H1 (cell line): ENCODE data around the gene C9. TPM values are rescaled to one million over a fixed set of nuclear protein-coding genes. Genes with fewer than 3 reads are reported as not detected.

Experiments
- CTCF ChIA-PET: fragments of 300-600 bp; sonication (Branson Sonifier 250); formaldehyde crosslinking; loops from one replicate; lab custom pipeline; 2021; ENCODE audit not compliant: partially characterized antibody; lab: Charles Lee
- POLR2A ChIA-PET: fragments of 300-600 bp; sonication (Branson Sonifier 250); formaldehyde crosslinking; loops from one replicate; lab custom pipeline; 2021; ENCODE audit warnings: inconsistent platforms; ENCODE audit not compliant: partially characterized antibody; lab: Charles Lee
- DNase-seq, 2 experiments: peaks; one replicate each; pipeline versions ENCODE4 v3.0.0 to v3.0.0-alpha.2; 2010 to 2022; ENCODE audit warnings: low spot score in 2 of 2, low read depth in 1 of 2, mixed read lengths in 1 of 2
- FAIRE-seq: peaks from 2 replicates; lab custom pipeline; 2011; peaks lifted over from hg19 to GRCh38; lab: Jason Lieb, UNC
- H2AFZ ChIP-seq: 2 replicates; pipeline ENCODE4 v1.8.1; 2012; ENCODE audit warnings: low read length, inconsistent platforms
- H2AK5ac ChIP-seq: 2 replicates; pipeline ENCODE4 v1.6.1; 2013; ENCODE audit warnings: low read depth, low read length
- H2BK120ac ChIP-seq: replicated peaks from 2 replicates; pipeline ENCODE3; 2013; ENCODE audit warnings: low read depth, low read length, inconsistent platforms
- H2BK12ac ChIP-seq: 2 replicates; pipeline ENCODE4 v1.6.1; 2013; ENCODE audit warnings: low read depth, low read length
- H2BK15ac ChIP-seq: 2 replicates; pipeline ENCODE4 v1.6.1; 2013; ENCODE audit warnings: low read length
- H2BK20ac ChIP-seq: 2 replicates; pipeline ENCODE4 v1.6.1; 2013; ENCODE audit warnings: low read length
- H2BK5ac ChIP-seq: 2 replicates; pipeline ENCODE4 v1.6.1; 2013; ENCODE audit warnings: low read depth, low read length
- H3K14ac ChIP-seq: 2 replicates; pipeline ENCODE4 v1.6.1; 2013; ENCODE audit warnings: inconsistent platforms; ENCODE audit not compliant: insufficient read length
- H3K18ac ChIP-seq: 2 replicates; pipeline ENCODE4 v1.6.1; 2013; ENCODE audit warnings: low read length; ENCODE audit errors: extremely low read depth
- H3K23ac ChIP-seq: 2 replicates; pipeline ENCODE4 v1.6.1; 2013; ENCODE audit warnings: inconsistent platforms; ENCODE audit not compliant: insufficient read length
- H3K23me2 ChIP-seq: 2 replicates; pipeline ENCODE4 v1.6.1; 2013; ENCODE audit warnings: low read depth, low read length
- H3K27ac ChIP-seq: 2 replicates; pipeline ENCODE4 v1.6.1; 2011; ENCODE audit warnings: low read depth, low read length, inconsistent platforms
- H3K27me3 ChIP-seq, 4 experiments: replicated peaks in 1 of 4; 1 replicate in 1 of 4; 2 replicates in 3 of 4; pipeline versions ENCODE4 v1.6.1 to v1.8.1; 2011 to 2013; ENCODE audit warnings: low read length in 3 of 4, mild to moderate bottlenecking in 3 of 4, inconsistent platforms in 2 of 4, mixed read lengths in 2 of 4, moderate library complexity in 1 of 4; ENCODE audit not compliant: control insufficient read depth in 3 of 4, insufficient read depth in 3 of 4; ENCODE audit errors: extremely low read depth in 1 of 4
- H3K36me3 ChIP-seq, 4 experiments: 2 replicates each; pipeline versions ENCODE4 v1.6.1 to v1.8.1; 2011 to 2013; ENCODE audit warnings: mild to moderate bottlenecking in 4 of 4, low read length in 3 of 4, moderate library complexity in 2 of 4, control low read depth in 1 of 4, inconsistent platforms in 1 of 4; ENCODE audit not compliant: insufficient read depth in 4 of 4, control insufficient read depth in 2 of 4
- H3K4ac ChIP-seq: replicated peaks from 2 replicates; pipeline ENCODE3; 2013; ENCODE audit warnings: low read length, low read depth, mixed read lengths, inconsistent platforms; ENCODE audit not compliant: insufficient read length
- H3K4me1 ChIP-seq, 4 experiments: replicated peaks in 1 of 4; 1 replicate in 1 of 4; 2 replicates in 3 of 4; pipeline versions ENCODE4 v1.6.1 to v1.8.1; 2011 to 2013; ENCODE audit warnings: low read length in 3 of 4, inconsistent platforms in 2 of 4, mixed read lengths in 1 of 4; ENCODE audit not compliant: insufficient read depth in 4 of 4, control insufficient read depth in 3 of 4
- H3K4me2 ChIP-seq, 2 experiments: 2 replicates each; pipeline versions ENCODE4 v1.6.1 to v1.8.1; 2011 to 2013; ENCODE audit warnings: low read depth in 2 of 2, low read length in 2 of 2, control low read depth in 1 of 2, inconsistent platforms in 1 of 2, mild to moderate bottlenecking in 1 of 2; ENCODE audit not compliant: insufficient read depth in 1 of 2
- H3K4me3 ChIP-seq, 4 experiments: fragments of 200-600, 300-600 bp in 1 of 4; sonication (generic), shearing (Covaris generic), sonication (Bioruptor Twin) in 1 of 4; 2 replicates each; pipeline versions ENCODE4 v1.5.1 to v1.8.1; 2011 to 2016; ENCODE audit warnings: low read length in 4 of 4, low read depth in 3 of 4, control low read depth in 2 of 4, inconsistent platforms in 2 of 4, mild to moderate bottlenecking in 2 of 4, mixed read lengths in 1 of 4, moderate library complexity in 1 of 4; ENCODE audit not compliant: insufficient read depth in 2 of 4; ENCODE audit errors: extremely low read depth in 1 of 4
- H3K56ac ChIP-seq: replicated peaks from 2 replicates; pipeline ENCODE3; 2013; ENCODE audit warnings: low read depth, mild to moderate bottlenecking, mixed read lengths, low read length, inconsistent platforms; ENCODE audit not compliant: insufficient read length
- H3K79me1 ChIP-seq: 2 replicates; pipeline ENCODE4 v1.6.1; 2013; ENCODE audit warnings: low read depth, low read length, control low read depth
- H3K79me2 ChIP-seq, 2 experiments: 2 replicates each; pipeline versions ENCODE4 v1.6.1 to v1.8.1; 2012 to 2013; ENCODE audit warnings: low read length in 2 of 2, mild to moderate bottlenecking in 2 of 2, inconsistent platforms in 1 of 2; ENCODE audit not compliant: insufficient read depth in 2 of 2, control insufficient read depth in 1 of 2
- H3K9ac ChIP-seq, 4 experiments: replicated peaks in 1 of 4; 1 replicate in 1 of 4; 2 replicates in 3 of 4; pipeline versions ENCODE4 v1.6.1 to v1.8.1; 2011 to 2013; ENCODE audit warnings: low read depth in 3 of 4, low read length in 3 of 4, control low read depth in 2 of 4, mild to moderate bottlenecking in 2 of 4, moderate library complexity in 2 of 4, inconsistent platforms in 1 of 4; ENCODE audit errors: extremely low read depth in 1 of 4
- H3K9me3 ChIP-seq, 2 experiments: 2 replicates each; pipeline versions ENCODE4 v1.6.1 to v1.8.1; 2012 to 2013; ENCODE audit warnings: mild to moderate bottlenecking in 2 of 2, moderate library complexity in 2 of 2, control low read depth in 1 of 2, inconsistent platforms in 1 of 2, low read depth in 1 of 2, low read length in 1 of 2, mixed read lengths in 1 of 2; ENCODE audit not compliant: insufficient read depth in 2 of 2
- H4K20me1 ChIP-seq, 2 experiments: replicated peaks in 1 of 2; 2 replicates each; pipeline versions ENCODE3 to v1.8.1; 2011 to 2013; ENCODE audit warnings: inconsistent platforms in 2 of 2, low read length in 2 of 2, mild to moderate bottlenecking in 1 of 2; ENCODE audit not compliant: insufficient read depth in 2 of 2, control insufficient read depth in 1 of 2
- H4K5ac ChIP-seq: 2 replicates; pipeline ENCODE4 v1.6.1; 2013; ENCODE audit warnings: low read length, low read depth, mixed read lengths, inconsistent platforms; ENCODE audit not compliant: insufficient read length
- H4K8ac ChIP-seq: 2 replicates; pipeline ENCODE4 v1.8.0; 2013; ENCODE audit warnings: mild to moderate bottlenecking, moderate library complexity, low read length, inconsistent platforms; ENCODE audit not compliant: insufficient read depth; ENCODE audit errors: extremely low read depth
- H4K91ac ChIP-seq: replicated peaks from 2 replicates; pipeline ENCODE3; 2013; ENCODE audit warnings: low read length, mixed read lengths, inconsistent platforms; ENCODE audit not compliant: insufficient read length
- WGBS, 2 experiments: shearing (Covaris generic) in 1 of 2; methylation state at CpG; one replicate each; pipeline versions ENCODE4 v1.1.6 to v1.1.7; 2013 to 2015; ENCODE audit warnings: low lambda C conversion rate in 2 of 2, mixed read lengths in 2 of 2, inconsistent platforms in 1 of 2, low coverage in 1 of 2, missing lambda C conversion rate in 1 of 2; ENCODE audit not compliant: insufficient replicate concordance in 2 of 2, insufficient coverage in 1 of 2, insufficient read length in 1 of 2; ENCODE audit errors: extremely low coverage in 1 of 2, missing lambda C conversion rate in 1 of 2; 5-methylcytosine and 5-hydroxymethylcytosine counted together
- polyA plus RNA-seq, 7 experiments: library from polyadenylated mRNA; depleted of rRNA in 3 of 7; stranded (reverse) in 5 of 7; unstranded in 2 of 7; fragments of >200 nt in 5 of 7; fragments of 200-250 nt in 2 of 7; gene quantifications; 1 replicate in 5 of 7; 2 replicates in 1 of 7; 4 replicates in 1 of 7; pipeline versions ENCODE4 v1.2.1 to v1.2.3, GENCODE V29; 2011 to 2013; ENCODE audit warnings: missing spikeins in 2 of 7, mixed read lengths in 2 of 7
- total RNA-seq: library from RNA; stranded (reverse); fragmentation: NEBNext Ultra II Directional; extraction: Animal tissue kit (Norgen Biotek cat#: 25700); gene quantifications from 2 replicates; pipeline ENCODE4 v1.2.1, GENCODE V29; 2021

C9 gene
- total and polyA plus RNA-seq, 2 of the 8 experiments (the other 6 are each of a cell fraction or from before 2014, with no cell fraction given), result not detected

DNA sequence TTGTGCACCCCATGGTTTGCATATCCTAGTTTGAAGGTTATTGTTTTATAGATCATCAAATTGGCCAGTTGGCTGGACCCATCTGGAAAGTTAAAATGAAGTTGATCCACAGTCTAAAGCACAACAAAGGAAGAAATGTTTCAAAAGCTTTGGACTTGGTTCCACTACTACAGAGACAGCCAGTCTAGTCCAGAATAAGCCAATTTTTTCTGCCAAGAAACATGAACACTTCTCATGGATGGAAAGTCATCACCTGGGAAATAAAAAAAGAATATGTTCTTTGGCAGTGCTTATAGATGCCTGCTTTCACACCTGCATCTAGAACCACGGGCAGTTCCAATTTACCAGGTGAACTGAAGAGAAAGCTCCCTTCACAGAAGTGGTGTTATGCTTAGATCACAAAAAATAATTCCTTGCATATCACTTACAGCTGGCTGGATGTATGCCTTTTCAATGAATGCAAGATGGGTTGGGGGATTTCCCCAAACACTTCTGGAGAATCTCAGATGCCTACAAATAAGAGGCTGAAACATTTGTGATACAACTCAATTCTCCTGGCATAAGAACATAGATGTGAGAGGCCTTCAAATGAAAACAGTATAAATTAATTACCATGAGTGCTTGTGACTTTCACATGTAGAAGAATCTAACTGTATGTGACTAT is 26.9 kb downstream of the C9 start:
- H3K79me2 ChIP-seq, result no peaks in the 10 kb centered on the region
- H4K91ac ChIP-seq, result no peak overlapping the region
- H2BK20ac ChIP-seq, result no peak overlapping the region
- no peaks in the 10 kb centered on the region for H4K20me1 ChIP-seq
- no peaks in the 10 kb centered on the region for H3K27me3 ChIP-seq
- no peak overlapping the region for H2BK120ac ChIP-seq
- no peak for DNase-seq
- H2AK5ac ChIP-seq, result no peak overlapping the region
- no peaks in the 10 kb centered on the region for H3K23me2 ChIP-seq
- H3K4me1 ChIP-seq, result no peaks in the 10 kb centered on the region; a peak in 1 of 7 replicates
- no peaks in the 10 kb centered on the region; a peak in 1 of 8 replicates for H3K36me3 ChIP-seq
- H3K9ac ChIP-seq, result no peak overlapping the region
- POLR2A ChIA-PET, result no interaction called here
- no peak overlapping the region for H4K8ac ChIP-seq
- no peak for FAIRE-seq
- H2BK15ac ChIP-seq, result no peak overlapping the region
- no peak overlapping the region for H4K5ac ChIP-seq
- no peak overlapping the region for H3K27ac ChIP-seq
- H3K4me2 ChIP-seq, result no peak overlapping the region
- H2AFZ ChIP-seq, result no peak overlapping the region
- CTCF ChIA-PET, result interaction anchor here (1.0 kb wide), 1 partner anchor 39 kb away, joined by 3 read pairs; no protein-coding TSS in a partner anchor
- no peak overlapping the region for H3K23ac ChIP-seq
- H3K18ac ChIP-seq, result no peak overlapping the region
- no peak overlapping the region for H3K4me3 ChIP-seq
- no peak overlapping the region for H3K56ac ChIP-seq
- no peak overlapping the region for H3K4ac ChIP-seq
- no peaks in the 10 kb centered on the region for H3K79me1 ChIP-seq
- H2BK5ac ChIP-seq, result no peak overlapping the region
- no peak overlapping the region for H2BK12ac ChIP-seq
- WGBS, 2 experiments, result 84% methylated on average over 1 of the region's 1 CpG; no CpG with 5 or more reads in 1 of the 2 experiments
- peaks cover 5 to 17% of the 10 kb centered on the region in 2 experiments; a peak in 2 of 4 replicates for H3K9me3 ChIP-seq
- no peak overlapping the region for H3K14ac ChIP-seq
